GM18517 (cell line): ENCODE measurements around the gene TRIM24.
"Not testable (repeated sequence)": the region's sequence is repeated elsewhere in the genome, so short reads cannot be mapped to it uniquely, and the experiment has no call there.

ENCODE experiments used
- ATAC-seq: cut with Tn5 transposase; IDR thresholded peaks from one replicate; pipeline ENCODE4 v1.9.1; 2021; ENCODE audit warnings: mild to moderate bottlenecking, moderate library complexity; ENCODE audit not compliant: unreplicated experiment

Gene TRIM24

GRCh38 chr7:138491612-138492386 is 31.7 kb downstream of the TRIM24 start:
- ATAC-seq = no peak

DNA sequence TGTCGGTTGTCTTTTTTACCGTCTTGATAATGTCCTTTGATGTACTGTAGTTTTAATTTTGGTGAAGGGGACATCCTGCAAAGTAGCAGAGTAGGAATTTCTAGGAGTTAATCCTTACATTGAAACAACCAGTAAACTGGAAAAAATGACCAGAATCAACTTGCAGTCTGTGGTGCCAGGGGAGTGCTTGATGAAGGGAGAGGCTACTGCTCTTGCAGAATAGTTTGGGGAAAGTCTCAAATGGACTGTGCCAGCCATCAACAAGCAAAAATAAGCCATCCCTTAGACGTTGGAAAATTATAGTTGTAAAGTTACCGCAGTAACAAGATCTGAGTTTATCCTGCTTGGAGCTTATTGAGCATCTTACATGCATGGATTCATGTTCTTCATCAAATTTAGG is 32.4 kb downstream of the TRIM24 start:
- no peak for ATAC-seq

- no peak for ATAC-seq
Measured at GRCh38 chr7:138493535-138493934, 33.5 kb downstream of the TRIM24 start.

- ATAC-seq = no peak
Measured at GRCh38 chr7:138495485-138495884, 35.4 kb downstream of the TRIM24 start.

GRCh38 chr7:138499340-138499739 is 39.3 kb downstream of the TRIM24 start:
- ATAC-seq = no peak

DNA sequence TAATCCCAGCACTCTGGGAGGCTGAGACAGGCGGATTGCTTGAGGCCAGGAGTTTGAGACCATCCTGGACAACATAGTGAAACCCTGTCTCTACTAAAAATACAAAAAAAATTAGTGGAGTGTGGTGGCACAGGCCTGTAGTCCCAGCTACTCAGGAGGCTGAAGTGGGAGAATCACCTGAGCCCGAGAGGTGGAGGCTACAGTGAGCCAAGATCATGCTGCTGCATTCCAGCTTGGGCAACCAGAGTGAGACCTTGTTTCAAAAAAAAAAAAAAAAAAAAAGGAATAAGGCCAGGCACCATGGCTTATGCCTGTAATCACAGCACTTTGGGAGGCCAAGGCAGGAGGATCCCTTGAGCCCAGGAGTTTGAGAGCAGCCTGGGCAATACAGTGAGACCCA is 40.2 kb downstream of the TRIM24 start:
- ATAC-seq = not testable (repeated sequence)

DNA sequence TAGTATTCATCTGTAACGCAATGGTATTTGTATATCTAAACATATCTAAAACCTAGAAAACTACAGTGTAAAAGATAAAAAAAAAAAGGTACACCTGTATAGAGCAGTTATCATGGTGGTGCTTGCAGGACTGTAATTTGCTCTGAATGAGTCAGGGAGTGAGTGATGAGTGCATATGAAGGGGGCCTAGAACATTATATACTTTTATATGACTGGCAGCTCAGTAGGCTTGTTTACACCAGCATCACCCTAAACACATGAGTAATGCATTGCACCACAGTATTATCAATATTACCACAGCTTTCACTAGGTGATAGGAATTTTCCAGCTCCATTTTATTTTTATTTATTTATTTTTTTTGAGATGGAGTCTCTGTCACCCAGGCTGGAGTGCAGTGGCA is 40.8 kb downstream of the TRIM24 start:
- ATAC-seq = no peak

GRCh38 chr7:138502023-138502767 is 42.1 kb downstream of the TRIM24 start:
- ATAC-seq = no peak

GRCh38 chr7:138505361-138505873 is 45.4 kb downstream of the TRIM24 start:
- no peak for ATAC-seq

DNA sequence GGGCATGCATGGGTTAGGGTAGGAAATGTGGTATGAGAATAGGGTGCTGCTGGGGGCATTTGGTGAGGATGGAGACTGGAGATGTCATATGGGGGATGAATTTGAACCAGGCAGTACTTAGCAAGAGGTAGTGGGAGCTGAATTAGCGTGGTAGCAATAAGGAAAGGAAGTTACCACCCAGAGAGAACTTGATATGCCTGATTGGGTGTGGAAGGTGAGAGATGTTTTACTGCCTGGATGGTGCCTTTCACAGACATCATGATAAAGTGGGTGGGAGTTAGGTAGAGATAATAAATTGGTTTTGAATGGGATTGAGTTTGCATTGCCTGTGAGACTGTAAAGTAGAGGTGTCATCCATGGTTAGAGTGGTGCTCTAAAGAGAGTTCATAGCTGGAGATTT is 46.7 kb downstream of the TRIM24 start:
- ATAC-seq = no peak

- peak; percentile 52 for ATAC-seq
Measured at GRCh38 chr7:138510003-138510402, 49.9 kb downstream of the TRIM24 start.

DNA sequence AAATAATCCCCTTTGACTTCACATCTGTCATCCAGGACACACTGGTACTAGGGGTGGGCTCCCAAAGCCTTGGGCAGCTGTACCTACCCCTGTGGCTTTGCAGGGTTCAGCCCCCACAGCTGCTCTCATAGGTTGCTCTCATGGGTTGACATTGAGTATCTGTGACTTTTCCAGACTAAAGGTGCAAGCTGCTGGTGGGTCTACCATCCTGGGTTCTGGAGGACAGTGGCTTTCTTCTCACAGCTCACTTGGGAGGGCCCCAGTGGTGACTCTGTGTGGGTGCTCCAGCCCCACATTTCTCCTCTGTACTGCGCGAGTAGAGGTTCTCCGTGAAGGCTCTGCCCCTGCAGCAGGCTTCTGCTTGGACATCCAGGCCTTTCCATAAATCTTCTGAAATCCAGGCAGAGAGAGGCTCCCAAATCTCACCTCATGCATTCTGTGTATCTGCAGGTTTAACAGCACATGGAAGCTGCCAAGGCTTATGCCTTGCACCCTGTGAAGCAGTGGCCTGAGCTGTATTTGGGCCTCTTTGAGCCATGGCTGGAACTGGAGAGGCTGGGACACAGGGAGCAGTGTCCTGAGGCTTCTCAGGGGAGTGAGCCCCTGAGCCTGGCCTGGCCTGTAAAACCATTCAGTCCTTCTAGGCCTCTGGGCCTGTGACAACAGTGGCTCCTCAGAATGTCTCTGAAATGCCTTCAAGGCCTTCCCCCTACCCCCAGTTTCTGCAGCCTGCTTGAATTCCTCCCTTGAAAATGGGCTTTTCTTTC is 52.2 kb downstream of the TRIM24 start:
- no peak for ATAC-seq

- no peak for ATAC-seq
Measured at GRCh38 chr7:138512885-138513284, 52.8 kb downstream of the TRIM24 start.

DNA sequence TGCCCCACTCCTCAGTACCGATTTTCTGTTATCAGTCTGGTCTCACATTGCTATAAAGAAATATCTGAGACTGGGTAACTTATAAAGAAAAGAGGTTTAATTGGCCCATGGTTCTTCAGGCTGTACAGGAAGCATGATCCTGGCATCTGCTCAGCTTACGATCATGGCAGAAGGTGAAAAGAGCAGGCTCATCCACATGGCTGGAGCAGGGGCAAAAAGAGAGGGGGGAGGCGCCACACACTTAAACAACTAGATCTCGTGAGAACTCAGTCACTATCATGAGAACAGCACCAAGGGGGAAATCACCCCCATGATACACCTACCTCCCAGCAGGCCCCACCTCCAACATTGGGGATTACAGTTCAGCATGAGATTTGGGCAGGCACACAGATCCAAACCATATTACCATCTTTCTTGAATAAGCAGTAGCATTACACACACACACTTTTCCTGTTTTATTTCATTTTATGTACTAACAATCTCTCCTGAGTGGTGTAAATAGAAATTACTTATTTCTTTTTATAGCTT is 53.3 kb downstream of the TRIM24 start:
- ATAC-seq = no peak

GRCh38 chr7:138514044-138514443 is 54.0 kb downstream of the TRIM24 start:
- no peak for ATAC-seq

DNA sequence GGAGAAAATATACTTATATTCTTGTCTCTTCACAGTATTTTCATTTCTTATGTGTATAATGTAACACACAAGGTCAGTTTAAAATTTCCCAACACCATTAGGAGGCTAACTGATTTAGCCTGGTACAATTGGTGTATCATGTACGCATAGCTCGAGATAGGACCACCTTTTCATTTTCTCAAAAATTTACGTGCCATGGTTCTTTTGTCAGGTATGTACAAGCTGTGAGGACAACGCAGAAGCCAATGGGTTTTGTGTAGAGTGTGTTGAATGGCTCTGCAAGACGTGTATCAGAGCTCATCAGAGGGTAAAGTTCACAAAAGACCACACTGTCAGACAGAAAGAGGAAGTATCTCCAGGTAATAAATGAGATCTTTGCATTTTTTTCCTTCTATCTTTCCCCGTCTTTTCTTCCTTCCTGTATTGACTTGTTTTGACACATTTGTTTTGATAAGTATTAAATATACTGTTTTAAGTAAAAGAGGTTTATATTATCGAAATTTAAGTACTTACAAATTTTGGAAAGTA is 55.0 kb downstream of the TRIM24 start:
- ATAC-seq = no peak

DNA sequence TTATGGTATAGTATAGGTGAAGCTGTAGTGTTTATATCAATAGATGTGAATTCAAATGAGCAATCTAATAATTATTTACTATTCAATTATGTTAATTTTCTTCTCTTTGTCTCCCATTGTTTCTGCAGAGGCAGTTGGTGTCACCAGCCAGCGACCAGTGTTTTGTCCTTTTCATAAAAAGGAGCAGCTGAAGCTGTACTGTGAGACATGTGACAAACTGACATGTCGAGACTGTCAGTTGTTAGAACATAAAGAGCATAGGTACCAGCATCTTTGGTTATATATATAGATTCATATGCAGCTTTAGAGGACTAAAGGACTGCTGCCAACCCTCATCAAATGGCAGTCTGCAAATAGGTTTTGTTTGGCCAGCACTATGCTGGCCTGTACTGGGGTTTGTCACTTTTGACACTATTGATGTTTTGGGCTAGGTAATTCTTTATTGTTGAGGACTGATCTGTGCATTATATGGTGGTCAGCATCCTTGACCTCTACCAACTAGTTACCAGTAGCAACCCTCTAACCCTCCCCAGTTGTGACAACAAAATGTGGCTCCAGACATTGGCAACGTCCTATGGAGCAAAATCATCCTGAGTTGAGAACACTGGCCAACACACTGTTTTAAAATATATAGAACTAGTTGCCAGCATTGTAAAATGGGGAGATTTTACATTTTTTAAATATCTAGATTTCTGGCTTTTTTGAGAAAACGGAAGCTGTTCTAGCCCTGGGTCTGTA is 59.2 kb downstream of the TRIM24 start:
- ATAC-seq = no peak

GRCh38 chr7:138520742-138521141 is 60.7 kb downstream of the TRIM24 start:
- no peak for ATAC-seq

GRCh38 chr7:138521837-138522461 is 61.9 kb downstream of the TRIM24 start:
- no peak for ATAC-seq

DNA sequence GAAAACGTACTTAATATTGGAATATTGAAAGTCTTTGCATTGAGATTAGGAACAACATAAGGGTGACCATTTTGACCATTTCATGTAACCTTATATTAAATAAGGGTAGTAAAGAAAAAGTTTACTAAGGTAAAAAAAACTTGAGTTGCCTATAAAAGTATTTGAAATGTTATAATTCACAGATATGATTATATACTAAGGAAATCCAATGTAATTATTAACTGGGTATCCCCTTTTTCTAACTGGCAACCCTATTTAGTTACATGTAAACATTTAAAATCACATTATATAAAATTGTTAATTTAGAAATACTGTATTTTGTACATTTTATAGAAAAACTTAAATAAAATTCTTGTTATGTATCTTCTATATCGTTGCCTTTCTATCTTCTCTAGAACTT is 64.2 kb downstream of the TRIM24 start:
- ATAC-seq = no peak
